Stimulated activated CD8-positive, alpha-beta memory T cell treated with anti-CD3 and anti-CD28 coated beads, Interleukin-12 subunit alpha, Interleukin-12 subunit beta, amount 100 ng/mL, for 1 hour (primary cell): ENCODE results near the gene OPN3.

Source experiments
- DNase-seq: peaks from one replicate; pipeline ENCODE4 v3.0.0-alpha.2; 2020; ENCODE audit warnings: low read depth

OPN3 gene

GRCh38 chr1:241645199-241645598, 5.0 kb upstream of the OPN3 start:
- DNase-seq = no peak

- no peak for DNase-seq
These were observed 4.1 kb upstream of the OPN3 start for GRCh38 chr1:241644259-241644658.

- no peak for DNase-seq
These were observed 2.4 kb upstream of the OPN3 start for GRCh38 chr1:241642593-241642944.

GRCh38 chr1:241641773-241642592, 1.8 kb upstream of the OPN3 start:
- DNase-seq = no peak

- no peak for DNase-seq
These were observed 876 bp upstream of the OPN3 start for GRCh38 chr1:241640867-241641622.

GRCh38 chr1:241639623-241640148, 483 bp downstream of the OPN3 start:
- DNase-seq = no peak

GRCh38 chr1:241638909-241639622, 1.1 kb downstream of the OPN3 start:
- DNase-seq = no peak

- DNase-seq = no peak
These were observed 2.0 kb downstream of the OPN3 start for GRCh38 chr1:241638099-241638682.

- no peak for DNase-seq
These were observed 2.6 kb downstream of the OPN3 start for GRCh38 chr1:241637604-241638003.

- DNase-seq = no peak
These were observed 3.1 kb downstream of the OPN3 start for GRCh38 chr1:241637046-241637590.

- no peak for DNase-seq
These were observed 3.9 kb downstream of the OPN3 start for GRCh38 chr1:241636291-241636690.

- no peak for DNase-seq
These were observed 4.5 kb downstream of the OPN3 start for GRCh38 chr1:241635556-241636152.

- DNase-seq = no peak
These were observed 7.2 kb downstream of the OPN3 start for GRCh38 chr1:241632987-241633386.

GRCh38 chr1:241631674-241632073, 8.5 kb downstream of the OPN3 start:
- no peak for DNase-seq

GRCh38 chr1:241630899-241631298, 9.3 kb downstream of the OPN3 start:
- no peak for DNase-seq

- no peak for DNase-seq
These were observed 9.7 kb downstream of the OPN3 start for GRCh38 chr1:241630476-241630875.

- no peak for DNase-seq
These were observed 10.2 kb downstream of the OPN3 start for GRCh38 chr1:241630005-241630404.

- DNase-seq = no peak
These were observed 12.5 kb downstream of the OPN3 start for GRCh38 chr1:241627453-241628259.

GRCh38 chr1:241624935-241625334, 15.2 kb downstream of the OPN3 start:
- no peak for DNase-seq

- no peak for DNase-seq
These were observed 17.5 kb downstream of the OPN3 start for GRCh38 chr1:241622669-241623068.

GRCh38 chr1:241617426-241617825, 22.7 kb downstream of the OPN3 start:
- no peak for DNase-seq
